SU-DHL-6 (cell line): ENCODE data around the gene APBA2.

Experiments used
- EZH2phosphoT487 ChIP-seq: fragments of 200-600 bp; sonication (generic), shearing (Covaris generic); conservative IDR thresholded peaks from 2 replicates; pipeline ENCODE4 v1.6.1; 2018; ENCODE audit warnings: mild to moderate bottlenecking, antibody characterized with exemption, low read length, moderate library complexity, mixed read lengths
- TF ChIP-seq, protein P1 (sequence below): fragments of 200-600 bp; sonication (generic); IDR thresholded peaks from one replicate; pipeline ENCODE4 v1.5.1; 2017; ENCODE audit warnings: antibody characterized with exemption, mild to moderate bottlenecking, low read length, moderate library complexity; ENCODE audit not compliant: insufficient read depth, poor library complexity, severe bottlenecking

DNA sequence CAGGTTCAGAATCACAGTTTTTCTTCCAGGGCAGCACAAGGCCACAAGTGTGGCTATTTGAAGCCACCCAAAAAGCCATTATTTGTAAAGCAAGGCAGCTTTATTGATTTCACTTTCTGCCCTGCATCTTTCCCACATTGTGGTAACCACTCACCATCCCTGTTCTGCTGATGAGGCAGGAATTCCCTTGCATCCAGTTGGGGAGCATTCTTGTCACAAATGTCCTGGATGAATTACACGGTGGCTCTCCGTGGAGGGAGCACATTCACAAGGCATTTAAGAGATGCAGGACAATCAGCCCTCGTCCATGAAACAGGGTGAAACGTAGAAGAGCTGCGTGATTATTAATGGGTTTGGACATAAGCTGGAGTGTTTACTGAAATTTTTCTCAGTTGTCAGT lies 111.2 kb downstream of the APBA2 start:
- TF ChIP-seq, protein P1, sequence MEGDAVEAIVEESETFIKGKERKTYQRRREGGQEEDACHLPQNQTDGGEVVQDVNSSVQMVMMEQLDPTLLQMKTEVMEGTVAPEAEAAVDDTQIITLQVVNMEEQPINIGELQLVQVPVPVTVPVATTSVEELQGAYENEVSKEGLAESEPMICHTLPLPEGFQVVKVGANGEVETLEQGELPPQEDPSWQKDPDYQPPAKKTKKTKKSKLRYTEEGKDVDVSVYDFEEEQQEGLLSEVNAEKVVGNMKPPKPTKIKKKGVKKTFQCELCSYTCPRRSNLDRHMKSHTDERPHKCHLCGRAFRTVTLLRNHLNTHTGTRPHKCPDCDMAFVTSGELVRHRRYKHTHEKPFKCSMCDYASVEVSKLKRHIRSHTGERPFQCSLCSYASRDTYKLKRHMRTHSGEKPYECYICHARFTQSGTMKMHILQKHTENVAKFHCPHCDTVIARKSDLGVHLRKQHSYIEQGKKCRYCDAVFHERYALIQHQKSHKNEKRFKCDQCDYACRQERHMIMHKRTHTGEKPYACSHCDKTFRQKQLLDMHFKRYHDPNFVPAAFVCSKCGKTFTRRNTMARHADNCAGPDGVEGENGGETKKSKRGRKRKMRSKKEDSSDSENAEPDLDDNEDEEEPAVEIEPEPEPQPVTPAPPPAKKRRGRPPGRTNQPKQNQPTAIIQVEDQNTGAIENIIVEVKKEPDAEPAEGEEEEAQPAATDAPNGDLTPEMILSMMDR = no peak
- no peak for TF ChIP-seq EZH2phosphoT487
